SU-DHL-6 (cell line): ENCODE results near the gene PID1.

Experiments
- H2AFZ ChIP-seq: fragments of 200-600 bp; sonication (generic); 2 replicates; pipeline ENCODE4 v1.6.1; 2014; ENCODE audit warnings: low read depth, mild to moderate bottlenecking, moderate library complexity, mixed read lengths, antibody characterized with exemption, low read length; ENCODE audit not compliant: severe bottlenecking
- H3F3A ChIP-seq: fragments of 200-600 bp; shearing (Covaris generic); 2 replicates; pipeline ENCODE4 v1.6.0; 2016; ENCODE audit warnings: antibody characterized with exemption, mild to moderate bottlenecking; ENCODE audit not compliant: insufficient read depth
- H3K27ac ChIP-seq: fragments of 200-600 bp; sonication (generic); 2 replicates; pipeline ENCODE4 v1.5.1; 2016; ENCODE audit warnings: low read depth, mild to moderate bottlenecking, low read length, moderate library complexity, mixed read lengths
- H3K27me3 ChIP-seq: fragments of 200-600 bp; sonication (generic), shearing (Covaris generic); 2 replicates; pipeline ENCODE4 v1.6.0; 2014; ENCODE audit warnings: mild to moderate bottlenecking, low read length
- H3K36me3 ChIP-seq: fragments of 200-600 bp; sonication (generic); 2 replicates; pipeline ENCODE4 v1.6.1; 2014; ENCODE audit warnings: mild to moderate bottlenecking, low read length, mixed read lengths
- H3K4me2 ChIP-seq: fragments of 300-600, 200-600 bp; shearing (Covaris generic), sonication (generic); 2 replicates; pipeline ENCODE4 v1.6.0; 2014; ENCODE audit warnings: low read length, low read depth, mild to moderate bottlenecking; ENCODE audit not compliant: poor library complexity, severe bottlenecking
- H3K4me3 ChIP-seq: fragments of 200-600 bp; sonication (generic); 2 replicates; pipeline ENCODE4 v1.5.1; 2014; ENCODE audit warnings: antibody characterized with exemption, low read length, mild to moderate bottlenecking, mixed read lengths; ENCODE audit not compliant: insufficient read depth, poor library complexity, severe bottlenecking
- H3K79me2 ChIP-seq: fragments of 200-600 bp; sonication (generic); 2 replicates; pipeline ENCODE4 v1.6.1; 2014; ENCODE audit warnings: mild to moderate bottlenecking, low read length, moderate library complexity; ENCODE audit not compliant: insufficient read depth
- H3K9ac ChIP-seq: fragments of 200-600 bp; sonication (generic); 2 replicates; pipeline ENCODE4 v1.7.0; 2014; ENCODE audit warnings: mild to moderate bottlenecking, low read length
- H3K9me2 ChIP-seq: fragments of 200-600 bp; sonication (generic); replicated peaks from 2 replicates; pipeline ENCODE4 v1.6.1; 2014; ENCODE audit warnings: low read length; ENCODE audit not compliant: insufficient read depth
- H3K9me3 ChIP-seq: fragments of 200-600 bp; sonication (generic); 2 replicates; pipeline ENCODE4 v1.6.1; 2014; ENCODE audit warnings: low read length, mixed read lengths; ENCODE audit not compliant: insufficient read depth
- H4K20me1 ChIP-seq: fragments of 200-600 bp; sonication (generic); 2 replicates; pipeline ENCODE4 v1.6.1; 2014; ENCODE audit warnings: low read depth, mild to moderate bottlenecking, antibody characterized with exemption, low read length, moderate library complexity, mixed read lengths
- CTCF ChIP-seq: fragments of 200-600 bp; sonication (generic); IDR thresholded peaks from one replicate; pipeline ENCODE4 v1.5.1; 2017; ENCODE audit warnings: antibody characterized with exemption, mild to moderate bottlenecking, low read length, moderate library complexity; ENCODE audit not compliant: insufficient read depth, poor library complexity, severe bottlenecking
- EZH2phosphoT487 ChIP-seq: fragments of 200-600 bp; sonication (generic), shearing (Covaris generic); conservative IDR thresholded peaks from 2 replicates; pipeline ENCODE4 v1.6.1; 2018; ENCODE audit warnings: mild to moderate bottlenecking, antibody characterized with exemption, low read length, moderate library complexity, mixed read lengths

PID1 gene

GRCh38 chr2:229084447-229084846 is 186.6 kb downstream of the PID1 start:
- Histone ChIP-seq H3K36me3 (no peaks in the 10 kb centered on the region), H3F3A (no peaks in the 10 kb centered on the region), H3K4me3 (no peak overlapping the region), H3K4me2 (no peak overlapping the region), H2AFZ (no peak overlapping the region), H3K9ac (no peak overlapping the region), H3K27me3 (no peaks in the 10 kb centered on the region), H3K79me2 (no peaks in the 10 kb centered on the region), H4K20me1 (no peaks in the 10 kb centered on the region), H3K27ac (no peak overlapping the region), H3K9me2 (no peaks in the 10 kb centered on the region), H3K9me3 (no peaks in the 10 kb centered on the region)
- TF ChIP-seq EZH2phosphoT487 (no peak), CTCF (no peak)

- Histone ChIP-seq H3K27me3 (no peaks in the 10 kb centered on the region), H3K9ac (no peak overlapping the region), H3K9me3 (no peaks in the 10 kb centered on the region), H4K20me1 (no peaks in the 10 kb centered on the region), H3K4me3 (no peak overlapping the region), H3K79me2 (no peaks in the 10 kb centered on the region), H3F3A (no peaks in the 10 kb centered on the region), H3K9me2 (no peaks in the 10 kb centered on the region), H2AFZ (no peak overlapping the region), H3K36me3 (no peaks in the 10 kb centered on the region), H3K4me2 (no peak overlapping the region), H3K27ac (no peak overlapping the region)
- no peak for TF ChIP-seq EZH2phosphoT487
- no peak for TF ChIP-seq CTCF
Measured at GRCh38 chr2:229083606-229084340, 187.3 kb downstream of the PID1 start.

GRCh38 chr2:229081411-229081810 is 189.7 kb downstream of the PID1 start:
- no peak overlapping the region for H3K4me2 ChIP-seq
- no peaks in the 10 kb centered on the region for H3K9me2 ChIP-seq
- TF ChIP-seq EZH2phosphoT487 = no peak
- TF ChIP-seq CTCF = no peak
- no peaks in the 10 kb centered on the region for H3K27me3 ChIP-seq
- H3K9ac ChIP-seq = no peak overlapping the region
- H4K20me1 ChIP-seq = no peaks in the 10 kb centered on the region
- H3K79me2 ChIP-seq = no peaks in the 10 kb centered on the region
- H3K9me3 ChIP-seq = no peaks in the 10 kb centered on the region
- no peaks in the 10 kb centered on the region for H3F3A ChIP-seq
- no peaks in the 10 kb centered on the region for H3K36me3 ChIP-seq
- no peak overlapping the region for H2AFZ ChIP-seq
- no peak overlapping the region for H3K27ac ChIP-seq
- no peak overlapping the region for H3K4me3 ChIP-seq
